ENCODE measurements around the gene SP3. TPM values are rescaled to one million over a fixed set of nuclear protein-coding genes. Genes with fewer than 3 reads are reported as not detected.

Gene SP3
- polyA plus RNA-seq, 2 of the 4 experiments (the other 2 are of a cell fraction), result 40.1 to 83.1 TPM

GRCh38 chr2:173982182-173982714, 17.1 kb upstream of the SP3 start:
- TF ChIP-seq PBX3 (IDR thresholded peaks at IDR 0.05), result no peak
- TF ChIP-seq NR3C1 (IDR thresholded peaks at IDR 0.05), result no peak
- no peak for TF ChIP-seq HEYL (CRISPR knock-in tag; IDR thresholded peaks at IDR 0.05)
- no peak for TF ChIP-seq HMGXB4 (CRISPR knock-in tag; IDR thresholded peaks at IDR 0.05; ENCODE audit: borderline replicate concordance)
- no peak for TF ChIP-seq CBX8 (IDR thresholded peaks at IDR 0.05)
- no peak for TF ChIP-seq EHF (CRISPR knock-in tag; IDR thresholded peaks at IDR 0.05)
- no peak for TF ChIP-seq KDM1A (IDR thresholded peaks at IDR 0.05; ENCODE audit: low read depth)
- TF ChIP-seq JUNB (IDR thresholded peaks at IDR 0.05), result no peak
- TF ChIP-seq BHLHE40 (IDR thresholded peaks at IDR 0.05; ENCODE audit: low read depth, low read length), result no peak
- TF ChIP-seq REST (IDR thresholded peaks at IDR 0.05), result no peak
- no peak for TF ChIP-seq ZSCAN20 (CRISPR knock-in tag; IDR thresholded peaks at IDR 0.05)
- no peak for TF ChIP-seq NPAS2 (CRISPR knock-in tag; IDR thresholded peaks at IDR 0.05; ENCODE audit: borderline replicate concordance)
- TF ChIP-seq POLR2A (IDR thresholded peaks at IDR 0.05; ENCODE audit: low read length), result no peak
- no peak for TF ChIP-seq RARB (CRISPR knock-in tag; IDR thresholded peaks at IDR 0.05)
- no peak for TF ChIP-seq MAZ (IDR thresholded peaks at IDR 0.05; ENCODE audit: borderline replicate concordance, low read depth, low read length)
- TF ChIP-seq NFE2L2 (conservative IDR thresholded peaks at IDR 0.05; ENCODE audit: low read length), result no peak
- no peak for TF ChIP-seq BCL3 (IDR thresholded peaks at IDR 0.05)
- TF ChIP-seq FOXS1 (CRISPR knock-in tag; IDR thresholded peaks at IDR 0.05), result no peak
- TF ChIP-seq RNF2 (IDR thresholded peaks at IDR 0.05; ENCODE audit: borderline replicate concordance, low read depth), result no peak
- FAIRE-seq, result no peak

GRCh38 chr2:173981520-173981919, 16.3 kb upstream of the SP3 start:
- Histone ChIP-seq H3K4me1 (peaks cover 41% of the 10 kb centered on the region), H3K4me2 (no peak overlapping the region), H3K4me3 (no peak overlapping the region), H3K27ac (no peak overlapping the region), H3K9me3 (no peaks in the 10 kb centered on the region)
- ATAC-seq (no peak), FAIRE-seq (no peak), DNase-seq (ENCODE audit: low read depth in 1 of 2, low spot score in 1 of 2) (no peak)
- 66% methylated on average over 2 of the region's 2 CpGs for WGBS (ENCODE audit: missing lambda C conversion rate)
- CTCF ChIA-PET, result interaction anchor here (0.6 to 1.5 kb wide), 2 partner anchors 8 to 437 kb away, joined by 3 to 4 read pairs; no protein-coding TSS in a partner anchor
- POLR2A ChIA-PET, result no interaction called here
- TF ChIP-seq ZFP36 (IDR thresholded peaks at IDR 0.05; ENCODE audit: borderline replicate concordance, partially characterized antibody), result no peak
- no peak for TF ChIP-seq EHMT2 (IDR thresholded peaks at IDR 0.05; ENCODE audit: low read depth)
- TF ChIP-seq RCOR1 (IDR thresholded peaks at IDR 0.05; ENCODE audit: low read depth, low read length), result no peak
- no peak for TF ChIP-seq E2F6 (IDR thresholded peaks at IDR 0.05; ENCODE audit: borderline replicate concordance, low read depth)
- no peak for TF ChIP-seq MAFK (IDR thresholded peaks at IDR 0.05; ENCODE audit: partially characterized antibody)
- no peak for TF ChIP-seq BCL3 (IDR thresholded peaks at IDR 0.05)
- TF ChIP-seq HOXB13 (CRISPR knock-in tag; IDR thresholded peaks at IDR 0.05; ENCODE audit: low read depth), result no peak
- TF ChIP-seq MYC (IDR thresholded peaks at IDR 0.05; ENCODE audit: borderline replicate concordance, low read length), result no peak
- no peak for TF ChIP-seq CTCF (IDR thresholded peaks at IDR 0.05)

More at GRCh38 chr2:173982182-173982714, 17.1 kb upstream of the SP3 start:
- H3K4me2 ChIP-seq, result peak overlapping the region; percentile 33
- ATAC-seq, result no peak
- POLR2A ChIA-PET, result no interaction called here
- no peaks in the 10 kb centered on the region for H3K9me3 ChIP-seq
- CTCF ChIA-PET, result interaction anchor here (1.5 kb wide), 1 partner anchor 9 kb away, joined by 4 read pairs; no protein-coding TSS in a partner anchor
- DNase-seq (ENCODE audit: low read depth in 1 of 2, low spot score in 1 of 2), result no peak
- peak overlapping the region; percentile 52 to 72 for H3K27ac ChIP-seq
- WGBS (ENCODE audit: missing lambda C conversion rate), result 95% methylated on average over 2 of the region's 2 CpGs
- H3K4me3 ChIP-seq, result no peak overlapping the region
- peaks cover 48% of the 10 kb centered on the region for H3K4me1 ChIP-seq
